Skin of body (tissue), 2 donors: ENCODE measurements around the gene SATB1. TPM values are rescaled to one million over a fixed set of nuclear protein-coding genes. Genes with fewer than 3 reads are reported as not detected.
"Not testable (repeated sequence)": the region's sequence is repeated elsewhere in the genome, so short reads cannot be mapped to it uniquely, and the experiment has no call there.

Experiments used
- DNase-seq: peaks from one replicate; lab custom pipeline; 2025; lab: John Stamatoyannopoulos, UW
- total RNA-seq: library from RNA; depleted of rRNA; stranded (reverse); fragments of >200 nt; gene quantifications from one replicate; pipeline ENCODE4 v1.2.3, GENCODE V29; 2014

SATB1 gene
- 44.9 TPM for total RNA-seq

DNA sequence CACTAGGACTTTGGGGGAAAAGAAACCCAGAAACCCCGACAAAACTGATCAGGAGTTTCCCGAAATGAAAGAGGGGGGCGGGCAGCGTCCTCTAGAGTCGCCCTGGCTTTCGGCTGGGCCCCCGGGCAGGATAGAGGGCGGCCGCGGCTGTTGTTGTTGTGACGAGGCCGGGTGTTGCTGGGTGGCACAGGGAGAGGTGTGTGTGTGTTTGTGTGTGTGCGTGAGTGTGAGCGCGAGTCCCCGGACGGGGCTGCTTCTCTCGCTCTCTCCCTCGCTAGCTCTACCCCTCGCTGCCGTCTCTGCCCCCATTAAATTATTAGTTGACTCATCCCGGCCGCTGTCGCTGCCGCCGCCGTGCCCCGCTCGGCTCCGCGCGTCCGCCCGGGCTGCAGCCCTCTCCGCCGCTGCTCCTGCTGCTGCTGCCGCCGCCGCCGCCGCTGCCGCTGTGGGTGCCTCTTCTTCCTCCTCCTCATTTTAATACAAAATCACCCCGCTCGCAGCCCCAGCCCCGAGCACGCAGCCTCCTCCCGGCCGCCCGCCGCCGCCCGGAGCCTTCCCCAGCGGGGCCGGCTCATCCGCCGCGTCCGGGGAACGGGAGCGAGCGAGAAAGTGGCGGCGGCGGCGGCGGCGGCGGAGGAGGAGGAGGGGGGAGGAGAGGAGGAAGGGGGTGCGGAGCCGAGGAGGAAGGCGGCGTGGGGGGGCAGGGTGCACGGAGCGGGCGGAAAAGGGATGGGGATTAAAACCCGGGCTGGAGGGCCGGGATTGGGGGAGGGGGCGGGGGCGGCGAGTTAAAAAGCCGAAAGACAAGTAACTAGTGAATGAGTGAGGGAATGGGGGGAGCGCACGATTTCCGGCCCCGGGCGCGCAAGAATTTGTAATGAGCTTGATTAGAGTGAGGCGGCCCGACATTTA, at the start of gene SATB1:
SATB1 (minus strand) TSS at position 611 of the 912 bp plus-strand sequence. CDS start 4,372 bp downstream, outside the sequence.
- peak; percentile 67 for DNase-seq

DNA sequence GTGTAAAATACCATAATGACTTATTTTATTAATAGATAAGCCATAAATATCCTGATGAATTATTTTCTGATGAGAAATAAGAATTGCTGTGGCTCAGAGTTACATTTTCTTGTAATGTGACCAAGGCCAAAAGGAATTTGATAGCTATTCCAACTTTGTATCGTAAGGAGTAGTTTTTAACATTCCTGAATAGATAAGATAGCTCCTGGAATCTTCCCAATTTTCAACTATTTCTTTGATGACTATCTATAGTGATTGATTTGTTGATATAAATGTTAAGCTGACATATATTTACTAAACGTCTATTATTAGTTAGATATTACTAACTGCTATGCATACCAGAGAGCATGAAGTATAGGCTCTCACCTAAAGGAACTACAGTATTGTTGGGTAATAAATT, 49.1 kb upstream of the SATB1 start:
- DNase-seq = no peak

DNA sequence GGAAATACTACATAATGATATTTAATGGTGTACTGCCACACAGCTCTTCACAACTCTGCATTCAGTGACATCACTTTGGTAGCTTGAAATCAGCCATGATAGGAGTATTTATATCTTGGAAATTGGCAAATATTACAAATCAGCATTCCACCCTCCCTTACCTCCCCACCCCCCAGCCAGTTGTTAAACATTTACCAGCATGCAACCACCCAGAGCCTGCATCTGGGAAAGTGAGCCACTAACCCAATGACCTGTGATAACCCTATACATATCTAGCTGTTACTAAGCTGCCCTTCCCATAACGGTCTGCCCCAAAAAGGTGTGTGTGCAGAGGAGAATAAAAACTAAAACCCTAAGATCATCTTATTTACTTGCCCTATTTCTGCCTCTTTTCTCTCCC, 44.6 kb upstream of the SATB1 start:
- no peak for DNase-seq

GRCh38 chr3:18466136-18466535, 41.0 kb upstream of the SATB1 start:
- DNase-seq = no peak

DNA sequence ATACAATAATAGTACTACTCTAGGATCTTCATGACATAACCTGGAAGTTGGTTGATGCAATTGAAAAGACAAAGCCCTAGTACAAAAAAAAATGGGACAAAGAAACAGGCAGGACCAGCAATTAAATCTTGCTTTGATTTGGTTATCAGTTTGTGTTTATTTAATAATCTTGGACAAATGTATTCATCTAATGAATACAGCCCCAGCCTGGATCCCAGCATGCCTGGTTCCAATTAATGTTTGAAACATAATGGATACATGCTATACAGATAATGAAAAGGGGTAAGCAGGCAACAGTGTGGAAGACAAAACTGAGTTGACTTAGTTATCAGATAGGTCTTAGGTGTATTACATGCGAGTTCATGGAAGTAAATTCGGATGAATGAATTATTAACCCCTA, 29.6 kb upstream of the SATB1 start:
- DNase-seq = no peak

DNA sequence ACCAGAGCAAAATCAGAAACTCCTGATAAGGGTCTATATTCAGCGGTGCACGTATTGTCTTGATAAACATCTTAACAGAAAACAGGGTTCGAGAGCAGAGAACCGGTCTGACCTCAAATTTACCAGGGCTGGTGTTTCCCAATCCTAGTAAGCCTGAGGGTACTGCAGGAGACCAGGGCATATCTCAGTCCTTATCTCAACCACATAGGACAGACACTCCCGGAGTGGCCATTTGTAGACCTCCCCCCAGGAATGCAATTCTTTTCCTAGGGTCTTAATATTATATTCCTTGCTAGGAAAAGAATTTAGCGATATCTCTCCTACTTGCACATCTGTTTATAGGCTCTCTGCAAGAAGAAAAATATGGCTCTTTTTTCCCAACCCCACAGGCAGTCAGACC, 24.5 kb upstream of the SATB1 start:
- DNase-seq = not testable (repeated sequence)

DNA sequence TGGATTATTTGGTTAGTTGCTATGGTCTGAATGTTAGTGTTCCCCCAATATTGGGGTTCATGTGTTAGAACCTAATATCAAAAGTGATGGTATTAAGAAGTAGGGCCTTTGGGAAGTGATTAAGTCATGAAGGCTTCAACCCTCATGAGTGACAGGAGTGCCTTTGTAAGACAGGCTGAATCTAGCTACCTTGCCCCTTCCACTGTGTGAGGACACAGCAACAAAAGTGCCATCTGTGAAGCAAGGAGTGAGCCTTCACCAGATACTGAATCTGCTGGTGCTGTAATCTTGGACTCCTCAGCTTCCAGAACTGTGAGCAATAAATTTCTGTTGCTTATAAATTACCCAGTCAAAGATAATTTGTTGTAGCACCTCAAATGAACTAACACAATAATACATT, 22.6 kb upstream of the SATB1 start:
- DNase-seq = no peak

GRCh38 chr3:18446149-18446825, 21.1 kb upstream of the SATB1 start:
- DNase-seq = no peak

DNA sequence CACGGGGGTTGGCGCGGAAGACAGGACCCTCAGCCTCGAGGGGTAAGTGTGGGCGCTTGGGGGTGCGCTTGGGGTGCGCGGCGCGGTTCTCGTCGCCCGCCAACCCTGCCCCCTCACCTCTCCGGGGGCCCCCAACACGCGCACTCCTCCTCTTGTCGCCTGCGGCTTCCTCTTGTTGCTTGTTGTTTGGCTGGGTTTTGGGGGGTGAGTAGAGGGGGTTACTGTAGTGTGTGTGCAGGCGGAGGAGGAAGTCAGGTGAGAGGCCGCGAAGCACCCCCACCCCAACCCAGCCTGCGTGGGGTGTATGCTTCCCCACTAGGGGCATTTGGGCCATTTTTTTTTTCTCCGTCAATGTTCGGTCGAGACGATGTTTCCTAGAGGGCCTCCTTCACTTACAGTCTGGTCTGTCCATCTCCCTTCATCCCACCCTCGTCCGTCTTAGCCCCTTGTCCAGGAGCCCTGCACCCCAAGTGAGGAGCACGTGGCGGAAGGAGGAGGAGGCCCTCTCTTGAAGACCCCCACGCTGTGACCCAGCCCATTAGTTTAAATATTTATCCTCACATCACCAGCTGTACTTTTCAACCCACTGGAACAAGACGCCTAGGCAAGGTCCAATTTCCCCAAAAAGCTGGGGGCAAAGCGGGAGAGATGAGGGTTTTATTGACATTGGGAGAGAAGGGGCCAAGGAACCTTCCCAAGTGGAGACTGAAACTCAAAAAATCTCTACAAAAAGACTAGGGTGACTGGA, 20.4 kb upstream of the SATB1 start:
- DNase-seq = no peak

- peak; percentile 13 for DNase-seq
These were observed 19.7 kb upstream of the SATB1 start for GRCh38 chr3:18444595-18445400.

DNA sequence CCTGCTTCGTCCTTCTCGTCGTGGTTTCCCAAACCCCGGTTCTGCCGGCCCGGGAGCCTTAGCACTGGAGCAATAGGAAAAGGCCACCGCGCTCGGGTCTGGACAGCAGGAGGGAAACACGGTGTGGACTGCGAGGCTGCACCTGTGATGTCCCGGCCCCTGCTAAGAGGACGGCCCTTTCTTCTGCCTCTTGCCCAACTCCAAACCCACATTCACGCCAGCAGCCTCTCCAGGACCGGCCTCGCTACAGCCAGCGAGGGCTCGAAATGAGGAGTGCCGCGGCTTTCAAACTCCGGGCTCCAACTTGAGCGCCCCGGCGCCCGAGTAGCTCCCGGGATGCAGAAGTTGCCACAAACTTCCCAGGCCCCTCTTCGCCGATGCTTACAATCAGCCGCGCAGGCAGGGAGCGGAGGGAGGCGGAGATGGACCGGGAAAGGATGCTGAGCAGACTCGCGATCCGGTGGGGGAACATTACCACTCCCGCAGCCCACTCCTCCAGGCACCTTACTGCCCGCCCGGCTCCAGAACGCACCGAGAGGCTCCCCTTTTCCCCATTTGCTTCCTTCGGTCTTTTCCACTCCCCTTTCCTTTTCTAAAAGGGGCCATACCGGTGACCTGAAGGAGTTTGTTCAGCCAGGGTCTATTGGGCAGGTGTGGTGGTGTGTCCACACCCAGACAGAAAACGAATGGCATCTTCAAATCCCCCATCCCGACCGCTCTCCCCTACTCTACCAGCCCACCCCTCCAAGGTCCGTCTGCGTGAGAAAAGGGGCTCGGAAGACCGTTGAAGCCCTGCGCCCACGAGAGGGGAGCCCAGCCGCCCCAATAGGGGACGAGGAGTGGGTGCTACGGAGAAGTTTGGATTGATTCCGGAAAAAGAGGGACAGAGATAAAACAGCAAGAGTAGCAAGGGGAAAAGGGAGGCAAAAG, 18.8 kb upstream of the SATB1 start:
- no peak for DNase-seq

- DNase-seq = no peak
These were observed 17.9 kb upstream of the SATB1 start for GRCh38 chr3:18442756-18443664.

GRCh38 chr3:18441551-18441950, 16.4 kb upstream of the SATB1 start:
- no peak for DNase-seq

DNA sequence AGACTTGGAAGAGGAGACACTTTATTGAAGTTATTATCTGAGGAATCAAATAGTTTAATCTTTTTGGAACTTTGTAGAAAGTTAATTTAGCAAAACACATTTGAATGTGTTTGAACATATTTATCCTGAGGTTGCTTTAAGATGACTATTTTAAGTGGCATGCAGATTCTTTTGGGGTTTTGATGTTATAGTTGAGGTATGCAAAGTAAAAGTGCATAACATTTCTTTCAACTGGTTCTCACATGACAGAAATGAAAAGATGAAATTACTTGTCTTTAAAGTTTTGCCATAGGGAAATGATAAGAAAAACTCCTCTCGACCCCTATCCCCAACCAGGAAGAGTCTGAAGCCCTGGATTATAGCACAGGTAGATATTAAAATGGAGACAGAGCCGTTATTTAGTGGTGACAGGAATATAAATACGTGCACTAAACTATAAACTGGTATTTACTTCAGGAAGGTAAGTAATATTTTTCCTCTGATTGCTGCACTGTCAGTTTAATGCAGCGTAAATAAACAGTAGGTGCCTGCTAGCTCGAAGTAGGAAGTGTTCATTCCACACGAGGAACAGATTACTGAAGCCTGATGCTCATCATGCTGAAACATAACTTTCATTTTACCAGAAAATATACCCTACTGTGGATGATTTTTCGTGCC, 15.1 kb upstream of the SATB1 start:
- no peak for DNase-seq

DNA sequence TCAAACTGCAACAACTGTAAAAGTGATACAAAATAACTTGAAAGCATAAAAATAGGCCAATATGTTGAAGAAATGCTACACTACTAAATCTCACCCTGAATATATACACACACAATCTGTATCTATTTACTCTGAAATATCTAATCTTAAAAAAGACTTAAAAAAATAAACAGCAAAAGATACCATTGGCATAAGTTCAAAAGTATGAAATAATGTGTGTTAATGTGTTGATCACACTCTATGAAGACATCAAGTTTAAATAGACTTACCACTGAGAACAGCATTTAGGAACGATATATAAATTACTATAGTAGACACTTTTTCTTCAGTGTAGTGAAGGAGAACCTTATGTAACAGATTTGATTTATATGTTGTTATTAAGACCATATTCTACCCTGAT, 14.1 kb upstream of the SATB1 start:
- DNase-seq = no peak

DNA sequence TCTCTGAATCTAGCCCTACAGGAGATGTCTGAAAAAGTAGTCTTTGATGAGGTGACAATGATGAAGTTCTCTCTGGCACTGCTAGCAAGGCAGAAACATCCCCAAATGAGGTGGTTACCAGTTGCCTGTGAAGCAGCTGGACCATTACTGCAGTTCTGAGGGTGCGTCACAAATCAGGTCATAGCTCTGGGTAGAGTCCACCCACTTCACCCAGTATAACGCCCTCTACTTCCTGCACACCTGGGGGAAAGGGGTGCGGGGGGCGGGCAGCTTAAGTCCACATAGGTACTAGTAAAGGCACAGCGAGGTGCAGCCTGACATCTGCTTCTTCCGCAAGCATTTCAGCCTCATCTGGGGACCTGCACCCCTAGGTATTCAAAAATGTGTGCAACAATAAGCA, 13.4 kb upstream of the SATB1 start:
- no peak for DNase-seq

- DNase-seq = no peak
These were observed 11.1 kb upstream of the SATB1 start for GRCh38 chr3:18436213-18436612.

- no peak for DNase-seq
These were observed 9.6 kb upstream of the SATB1 start for GRCh38 chr3:18434711-18435110.
